ENCODE results near the gene CARMIL3.

The CARMIL3 gene

DNA sequence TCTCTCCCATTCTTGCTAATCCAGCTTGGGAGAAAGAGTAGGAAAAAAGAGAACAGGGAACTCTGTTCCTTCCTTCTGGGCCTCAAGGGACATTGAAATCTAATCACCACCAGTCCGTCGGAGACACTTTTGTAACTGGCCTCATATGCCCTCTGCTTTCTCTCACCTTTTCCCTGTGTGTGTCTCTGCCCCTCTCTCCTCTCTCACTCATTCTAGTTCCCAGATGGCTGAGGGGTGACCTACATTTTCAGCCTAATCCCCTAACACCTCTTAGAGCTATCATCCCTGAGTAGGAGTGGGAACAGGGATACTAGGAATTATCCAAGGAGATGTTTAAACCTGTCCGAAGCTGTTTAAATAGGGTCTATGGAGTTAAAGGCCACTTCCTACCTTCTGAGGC is 33.4 kb downstream of the CARMIL3 start:
- TF ChIP-seq, protein P1, sequence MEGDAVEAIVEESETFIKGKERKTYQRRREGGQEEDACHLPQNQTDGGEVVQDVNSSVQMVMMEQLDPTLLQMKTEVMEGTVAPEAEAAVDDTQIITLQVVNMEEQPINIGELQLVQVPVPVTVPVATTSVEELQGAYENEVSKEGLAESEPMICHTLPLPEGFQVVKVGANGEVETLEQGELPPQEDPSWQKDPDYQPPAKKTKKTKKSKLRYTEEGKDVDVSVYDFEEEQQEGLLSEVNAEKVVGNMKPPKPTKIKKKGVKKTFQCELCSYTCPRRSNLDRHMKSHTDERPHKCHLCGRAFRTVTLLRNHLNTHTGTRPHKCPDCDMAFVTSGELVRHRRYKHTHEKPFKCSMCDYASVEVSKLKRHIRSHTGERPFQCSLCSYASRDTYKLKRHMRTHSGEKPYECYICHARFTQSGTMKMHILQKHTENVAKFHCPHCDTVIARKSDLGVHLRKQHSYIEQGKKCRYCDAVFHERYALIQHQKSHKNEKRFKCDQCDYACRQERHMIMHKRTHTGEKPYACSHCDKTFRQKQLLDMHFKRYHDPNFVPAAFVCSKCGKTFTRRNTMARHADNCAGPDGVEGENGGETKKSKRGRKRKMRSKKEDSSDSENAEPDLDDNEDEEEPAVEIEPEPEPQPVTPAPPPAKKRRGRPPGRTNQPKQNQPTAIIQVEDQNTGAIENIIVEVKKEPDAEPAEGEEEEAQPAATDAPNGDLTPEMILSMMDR (IDR thresholded peaks at IDR 0.05; ENCODE audit: low read depth, low read length, missing control alignments), result no peak
- no peak for DNase-seq (ENCODE audit: low read depth)

DNA sequence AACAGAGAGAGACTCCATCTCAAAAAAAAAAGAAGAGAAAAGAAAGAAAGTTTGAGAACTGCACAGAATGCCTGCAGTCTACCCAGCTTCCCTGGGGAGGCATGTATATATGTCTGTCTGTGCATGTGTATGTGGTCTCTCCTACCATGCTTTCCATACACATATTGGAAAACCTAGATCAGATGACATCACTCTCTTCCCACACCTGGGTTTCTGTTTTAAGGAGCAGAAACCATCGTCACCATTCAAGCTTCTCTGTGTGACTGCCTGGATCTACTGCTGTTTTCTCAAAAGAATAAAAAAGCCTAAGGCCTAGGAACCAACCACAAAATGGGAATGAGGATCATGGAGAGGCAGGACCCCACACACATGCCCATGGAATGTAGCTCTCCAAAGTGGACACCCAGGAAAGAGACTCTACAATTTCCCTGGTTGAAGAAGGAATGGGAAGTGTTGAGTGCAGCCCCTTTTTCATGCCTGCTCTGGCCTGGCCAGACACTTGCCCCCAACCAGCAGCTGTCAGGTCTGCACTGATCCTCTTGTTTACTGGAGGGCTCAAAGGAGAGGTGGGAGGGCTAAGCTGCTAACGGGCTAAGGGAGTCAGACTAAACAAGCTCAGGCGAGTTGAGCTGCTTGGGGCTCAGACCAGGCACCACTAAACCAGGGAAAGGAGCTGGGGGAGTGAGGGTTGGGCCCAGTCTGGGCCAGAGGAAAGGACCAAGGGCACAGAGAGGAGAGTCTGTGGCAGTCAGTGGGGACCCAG is 34.6 kb downstream of the CARMIL3 start:
- DNase-seq (ENCODE audit: low read depth), result no peak
- TF ChIP-seq, protein P1 (IDR thresholded peaks at IDR 0.05; ENCODE audit: low read depth, low read length, missing control alignments), result no peak
- no peak overlapping the region for H3K4me3 ChIP-seq (ENCODE audit: low read depth, low read length)

More for the DNA sequence above, 33.4 kb downstream of the CARMIL3 start:
- H3K4me3 ChIP-seq (ENCODE audit: low read depth, low read length), result no peak overlapping the region

DNA sequence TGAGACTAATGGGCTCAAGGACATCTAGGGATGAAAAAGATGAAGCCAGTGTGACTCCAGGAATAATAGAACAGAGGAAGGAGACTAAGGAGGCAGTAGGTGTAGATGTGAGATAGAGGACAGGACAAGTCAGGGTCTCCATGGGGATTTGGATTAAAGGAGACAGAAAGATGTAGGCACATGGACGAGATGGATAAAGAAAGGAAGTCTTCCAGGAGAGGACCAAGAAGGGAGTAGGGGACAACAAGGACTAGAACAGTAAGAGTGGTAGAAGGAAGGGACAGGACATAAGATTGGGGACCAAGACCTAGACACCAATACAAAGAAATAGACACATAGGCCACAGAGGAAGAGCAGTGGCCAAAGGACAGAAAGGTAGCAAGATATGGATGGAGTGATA is 35.2 kb downstream of the CARMIL3 start:
- H3K4me3 ChIP-seq (ENCODE audit: low read depth, low read length), result no peak overlapping the region
- no peak for DNase-seq (ENCODE audit: low read depth)
- TF ChIP-seq, protein P1 (IDR thresholded peaks at IDR 0.05; ENCODE audit: low read depth, low read length, missing control alignments), result no peak

DNA sequence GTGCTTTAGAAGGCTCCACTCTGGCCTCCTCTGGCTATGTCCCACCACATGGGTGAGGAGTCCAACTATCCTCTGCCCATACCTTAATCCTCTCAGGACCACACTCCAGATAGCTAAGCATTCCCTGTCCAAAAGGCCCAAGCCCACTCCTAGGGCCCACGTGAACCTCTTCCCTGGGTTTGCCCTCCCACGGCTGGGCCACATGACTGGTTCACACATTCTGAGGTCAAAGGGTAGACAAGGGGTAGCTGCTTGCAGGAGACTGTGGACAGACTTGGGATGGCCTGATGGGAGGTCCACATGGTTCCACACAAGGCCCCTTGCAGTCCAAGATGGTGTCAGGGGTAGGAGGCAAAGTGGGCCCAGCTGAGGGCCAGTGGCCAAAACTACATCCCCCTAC is 36.3 kb downstream of the CARMIL3 start:
- TF ChIP-seq, protein P1 (IDR thresholded peaks at IDR 0.05; ENCODE audit: low read depth, low read length, missing control alignments), result no peak
- H3K4me3 ChIP-seq (ENCODE audit: low read depth, low read length), result no peak overlapping the region
- no peak for DNase-seq (ENCODE audit: low read depth)

DNA sequence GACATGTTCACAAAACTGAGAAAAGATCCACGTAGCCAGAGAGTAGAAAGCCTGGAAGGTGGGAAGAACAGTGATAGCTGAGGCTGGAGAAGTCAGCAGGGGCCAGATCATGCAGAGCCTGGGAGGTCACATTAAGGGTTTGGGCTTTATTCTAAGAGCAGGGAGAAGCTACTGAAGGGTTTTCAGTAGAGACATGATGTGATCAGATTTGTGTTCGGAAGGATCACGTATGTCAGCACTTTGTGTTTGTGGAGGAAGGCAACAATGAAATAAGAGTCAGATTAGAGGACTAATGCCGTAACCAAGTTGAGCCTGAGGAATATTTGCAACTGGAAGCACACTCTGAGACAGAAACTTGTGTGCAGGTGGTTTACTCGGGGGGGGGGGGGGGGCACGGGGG is 38.1 kb downstream of the CARMIL3 start:
- no peak for DNase-seq (ENCODE audit: low read depth)
- TF ChIP-seq, protein P1 (IDR thresholded peaks at IDR 0.05; ENCODE audit: low read depth, low read length, missing control alignments), result no peak

DNA sequence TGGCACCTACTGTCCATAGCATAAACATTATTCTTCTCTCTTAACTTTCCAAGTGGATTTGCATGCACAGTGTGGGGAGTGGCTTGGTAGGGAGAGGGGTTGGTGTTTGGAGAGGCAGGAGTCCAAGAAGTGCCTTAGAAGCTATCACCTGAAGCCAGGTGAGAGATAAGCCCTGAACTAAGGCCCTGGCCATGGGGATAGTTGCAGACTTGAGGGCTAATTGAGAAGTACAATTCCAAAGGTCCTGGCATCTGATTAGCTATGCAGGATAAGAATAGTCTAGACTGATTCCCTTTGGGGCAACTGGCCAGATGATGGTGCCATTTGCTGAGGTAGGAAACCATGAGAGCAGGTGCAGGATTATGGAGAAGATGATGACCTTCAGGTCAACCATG is 40.3 kb downstream of the CARMIL3 start:
- H3K4me3 ChIP-seq (ENCODE audit: low read depth, low read length), result no peak overlapping the region
- TF ChIP-seq, protein P1 (IDR thresholded peaks at IDR 0.05; ENCODE audit: low read depth, low read length, missing control alignments), result no peak
- no peak for DNase-seq (ENCODE audit: low read depth)

More for the DNA sequence above, 38.1 kb downstream of the CARMIL3 start:
- H3K4me3 ChIP-seq (ENCODE audit: low read depth, low read length), result no peak overlapping the region

Data from GM12864 (cell line).